Measurements from ENCODE around the gene KDM4B.

The KDM4B gene

GRCh38 chr19:4986056-4986455, 17.1 kb downstream of the KDM4B start:
- no peak for DNase-seq

GRCh38 chr19:4986471-4986891, 17.6 kb downstream of the KDM4B start:
- no peak for DNase-seq

- peak; percentile 91 for DNase-seq
Observed at GRCh38 chr19:4987256-4987655, 18.3 kb downstream of the KDM4B start.

GRCh38 chr19:4987692-4988370, 18.9 kb downstream of the KDM4B start:
- peak; percentile 83 for DNase-seq

- peak; percentile 98 for DNase-seq
Observed at GRCh38 chr19:4988770-4989251, 19.9 kb downstream of the KDM4B start.

GRCh38 chr19:4990306-4990705, 21.4 kb downstream of the KDM4B start:
- peak; percentile 87 for DNase-seq

- peak; percentile 78 for DNase-seq
Observed at GRCh38 chr19:4991538-4991937, 22.6 kb downstream of the KDM4B start.

- peak; percentile 85 for DNase-seq
Observed at GRCh38 chr19:4991996-4992698, 23.2 kb downstream of the KDM4B start.

GRCh38 chr19:4993683-4994082, 24.8 kb downstream of the KDM4B start:
- DNase-seq = no peak

- no peak for DNase-seq
Observed at GRCh38 chr19:4996701-4997100, 27.8 kb downstream of the KDM4B start.

- DNase-seq = no peak
Observed at GRCh38 chr19:4997297-4997696, 28.4 kb downstream of the KDM4B start.

- no peak for DNase-seq
Observed at GRCh38 chr19:5000120-5000611, 31.3 kb downstream of the KDM4B start.

GRCh38 chr19:5001615-5002014, 32.7 kb downstream of the KDM4B start:
- DNase-seq = peak; percentile 78

- no peak for DNase-seq
Observed at GRCh38 chr19:5002143-5002542, 33.2 kb downstream of the KDM4B start.

GRCh38 chr19:5003781-5004180, 34.9 kb downstream of the KDM4B start:
- DNase-seq = no peak

- DNase-seq = no peak
Observed at GRCh38 chr19:5005096-5005495, 36.2 kb downstream of the KDM4B start.

GRCh38 chr19:5006201-5006600, 37.3 kb downstream of the KDM4B start:
- no peak for DNase-seq

GRCh38 chr19:5006821-5007220, 37.9 kb downstream of the KDM4B start:
- no peak for DNase-seq

- no peak for DNase-seq
Observed at GRCh38 chr19:5011476-5012238, 42.7 kb downstream of the KDM4B start.

GRCh38 chr19:5012688-5013457, 44.0 kb downstream of the KDM4B start:
- DNase-seq = no peak

- DNase-seq = no peak
Observed at GRCh38 chr19:5013761-5014160, 44.8 kb downstream of the KDM4B start.

GRCh38 chr19:5014941-5015340, 46.0 kb downstream of the KDM4B start:
- DNase-seq = no peak

- DNase-seq = peak; percentile 49
Observed at GRCh38 chr19:5016268-5016667, 47.4 kb downstream of the KDM4B start.

Measured in islet precursor cell (in vitro differentiated cells).